Left ventricle myocardium inferior (tissue), 1 donor: ENCODE results near the gene THADA. TPM values are rescaled to one million over a fixed set of nuclear protein-coding genes. Genes with fewer than 3 reads are reported as not detected.
A peak's percentile ranks its signal among the peaks of the same experiment; 100 is the strongest.

Experiments
- DNase-seq: peaks from one replicate; pipeline ENCODE4 v3.0.0-alpha.2; 2020
- H3K27ac ChIP-seq: fragments of 200-600 bp; replicated peaks from 2 replicates; pipeline ENCODE4 v1.8.0; 2021
- H3K27me3 ChIP-seq: fragments of 200-600 bp; 2 replicates; pipeline ENCODE4 v1.8.0; 2021; ENCODE audit warnings: low read depth
- H3K36me3 ChIP-seq: fragments of 200-600 bp; 2 replicates; pipeline ENCODE4 v1.8.0; 2021
- H3K4me1 ChIP-seq: fragments of 200-600 bp; 2 replicates; pipeline ENCODE4 v1.8.0; 2021
- H3K4me3 ChIP-seq: fragments of 200-600 bp; 2 replicates; pipeline ENCODE4 v1.8.0; 2021; ENCODE audit warnings: mild to moderate bottlenecking, moderate library complexity
- H3K9me3 ChIP-seq: fragments of 200-600 bp; replicated peaks from 2 replicates; pipeline ENCODE4 v1.8.0; 2021
- intact Hi-C: fragments of 100-400 bp; cut with micrococcal nuclease; formaldehyde crosslinking; loops from one replicate; pipeline ENCODE4 v1.11.0; 2022
- total RNA-seq: library from RNA; stranded (reverse); fragmentation: NEBNext Ultra II Directional; extraction: Animal tissue kit (Norgen Biotek cat#: 25700); gene quantifications from one replicate; pipeline ENCODE4 v1.2.1, GENCODE V29; 2021
- TF ChIP-seq, protein P1 (sequence below): fragments of 200-600 bp; IDR thresholded peaks from 2 replicates; pipeline ENCODE4 v1.8.0; 2021; ENCODE audit warnings: antibody characterized with exemption, mild to moderate bottlenecking, borderline replicate concordance
- donor health status: DM: no; HTN: yes; CAD: no; lungs with severe emphysema.

The THADA gene
- total RNA-seq, 1 donor from 2014 or later, result 15.4 TPM

GRCh38 chr2:43436431-43436830, 159.4 kb downstream of the THADA start:
- Histone ChIP-seq H3K36me3 (no peaks in the 10 kb centered on the region), H3K9me3 (no peaks in the 10 kb centered on the region), H3K27me3 (no peaks in the 10 kb centered on the region), H3K27ac (no peak overlapping the region), H3K4me3 (no peak overlapping the region), H3K4me1 (no peaks in the 10 kb centered on the region)
- DNase-seq, result no peak
- TF ChIP-seq, protein P1, sequence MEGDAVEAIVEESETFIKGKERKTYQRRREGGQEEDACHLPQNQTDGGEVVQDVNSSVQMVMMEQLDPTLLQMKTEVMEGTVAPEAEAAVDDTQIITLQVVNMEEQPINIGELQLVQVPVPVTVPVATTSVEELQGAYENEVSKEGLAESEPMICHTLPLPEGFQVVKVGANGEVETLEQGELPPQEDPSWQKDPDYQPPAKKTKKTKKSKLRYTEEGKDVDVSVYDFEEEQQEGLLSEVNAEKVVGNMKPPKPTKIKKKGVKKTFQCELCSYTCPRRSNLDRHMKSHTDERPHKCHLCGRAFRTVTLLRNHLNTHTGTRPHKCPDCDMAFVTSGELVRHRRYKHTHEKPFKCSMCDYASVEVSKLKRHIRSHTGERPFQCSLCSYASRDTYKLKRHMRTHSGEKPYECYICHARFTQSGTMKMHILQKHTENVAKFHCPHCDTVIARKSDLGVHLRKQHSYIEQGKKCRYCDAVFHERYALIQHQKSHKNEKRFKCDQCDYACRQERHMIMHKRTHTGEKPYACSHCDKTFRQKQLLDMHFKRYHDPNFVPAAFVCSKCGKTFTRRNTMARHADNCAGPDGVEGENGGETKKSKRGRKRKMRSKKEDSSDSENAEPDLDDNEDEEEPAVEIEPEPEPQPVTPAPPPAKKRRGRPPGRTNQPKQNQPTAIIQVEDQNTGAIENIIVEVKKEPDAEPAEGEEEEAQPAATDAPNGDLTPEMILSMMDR, result no peak
- intact Hi-C loops, result no loop called here

DNA sequence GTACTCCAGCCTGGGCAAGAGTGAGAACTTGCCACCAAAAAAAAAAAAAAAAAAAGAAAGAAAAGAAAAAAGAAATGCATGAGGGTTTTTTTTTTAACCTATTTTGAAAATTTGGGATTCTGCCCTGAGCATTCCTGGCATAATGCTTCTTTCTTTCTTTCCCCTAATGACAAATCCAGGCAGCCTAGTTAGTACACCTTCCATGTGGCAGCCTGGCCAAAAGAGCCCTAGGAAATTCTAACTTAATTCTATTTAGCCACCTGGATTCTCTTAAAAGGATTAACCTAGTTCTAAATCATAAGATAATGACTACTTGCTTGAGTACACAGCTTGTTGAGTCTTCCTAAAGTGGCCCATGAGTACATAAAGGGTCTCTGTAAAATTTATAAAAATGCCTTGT, 160.1 kb downstream of the THADA start:
- H3K27ac ChIP-seq, result no peak overlapping the region
- intact Hi-C loops, result no loop called here
- no peaks in the 10 kb centered on the region for H3K9me3 ChIP-seq
- H3K36me3 ChIP-seq, result no peaks in the 10 kb centered on the region
- no peak for DNase-seq
- TF ChIP-seq, protein P1, result no peak
- no peak overlapping the region for H3K4me3 ChIP-seq
- H3K27me3 ChIP-seq, result no peaks in the 10 kb centered on the region
- H3K4me1 ChIP-seq, result peaks cover under 1% of the 10 kb centered on the region

DNA sequence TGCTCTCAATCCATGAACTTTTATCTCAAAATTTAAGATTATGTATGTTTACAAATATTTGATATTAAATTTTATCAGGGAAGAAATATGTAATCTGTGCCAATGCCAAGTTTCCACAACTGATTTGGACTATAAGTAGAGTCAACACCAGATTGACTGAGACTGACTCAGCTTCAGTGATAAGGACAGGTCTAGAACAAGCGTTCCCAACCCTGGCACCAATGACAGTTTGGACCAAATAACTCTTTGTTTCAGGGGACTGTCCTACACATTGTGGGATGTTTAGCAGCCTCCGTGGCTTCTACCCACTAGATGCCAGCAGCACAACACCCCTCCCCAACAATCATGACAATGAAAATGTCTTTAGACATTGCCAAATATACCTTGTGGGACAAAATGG, 165.3 kb downstream of the THADA start:
- DNase-seq, result no peak
- Histone ChIP-seq H3K9me3 (no peaks in the 10 kb centered on the region), H3K4me3 (no peak overlapping the region), H3K27ac (no peak overlapping the region), H3K4me1 (peaks cover 12% of the 10 kb centered on the region), H3K36me3 (peaks cover 18% of the 10 kb centered on the region), H3K27me3 (no peaks in the 10 kb centered on the region)
- intact Hi-C loops, result no loop called here
- TF ChIP-seq, protein P1, result no peak

DNA sequence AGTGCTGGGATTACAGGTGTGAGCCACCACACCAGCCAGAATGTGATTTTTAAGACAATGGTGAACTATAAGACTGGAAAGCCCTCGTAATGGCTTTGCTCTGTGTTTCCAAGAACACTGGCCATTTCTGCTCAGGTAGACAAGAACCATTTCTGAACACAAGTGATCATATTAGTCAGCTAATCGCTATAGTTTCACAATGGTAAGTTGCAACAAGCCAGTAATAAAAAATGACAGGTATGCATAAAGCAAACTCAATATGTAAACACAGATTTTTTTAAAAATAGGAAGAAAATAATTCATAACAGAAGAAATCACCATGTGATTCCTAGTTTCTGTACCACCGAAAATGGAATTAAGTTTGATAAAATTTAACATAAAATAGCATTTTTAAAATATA, 166.5 kb downstream of the THADA start:
- intact Hi-C loops, result no loop called here
- TF ChIP-seq, protein P1, result no peak
- H3K36me3 ChIP-seq, result peaks cover 18% of the 10 kb centered on the region
- H3K9me3 ChIP-seq, result no peaks in the 10 kb centered on the region
- H3K27me3 ChIP-seq, result no peaks in the 10 kb centered on the region
- H3K27ac ChIP-seq, result no peak overlapping the region
- DNase-seq, result no peak
- no peak overlapping the region for H3K4me3 ChIP-seq
- peaks cover 12% of the 10 kb centered on the region for H3K4me1 ChIP-seq

- intact Hi-C loops, result no loop called here
- Histone ChIP-seq H3K36me3 (peaks cover 18% of the 10 kb centered on the region), H3K27ac (peak overlapping the region; percentile 24)
Observed at GRCh38 chr2:43427032-43427424, 168.8 kb downstream of the THADA start.

More at GRCh38 chr2:43427032-43427424, 168.8 kb downstream of the THADA start:
- TF ChIP-seq, protein P1, result no peak
- no peak for DNase-seq
- H3K4me3 ChIP-seq, result no peak overlapping the region
- H3K4me1 ChIP-seq, result peaks cover 12% of the 10 kb centered on the region
- H3K27me3 ChIP-seq, result no peaks in the 10 kb centered on the region
- H3K9me3 ChIP-seq, result no peaks in the 10 kb centered on the region
